22Rv1 (cell line): ENCODE data around the gene SYNJ2.

Source experiments
- CTCF ChIP-seq: fragments of 450-650 bp; IDR thresholded peaks from 2 replicates; pipeline ENCODE4 v1.5.1; 2017; ENCODE audit warnings: mild to moderate bottlenecking
- ZFX ChIP-seq: fragments of 450-650 bp; IDR thresholded peaks from 2 replicates; pipeline ENCODE4 v1.6.1; 2017; ENCODE audit warnings: antibody characterized with exemption, borderline replicate concordance

DNA sequence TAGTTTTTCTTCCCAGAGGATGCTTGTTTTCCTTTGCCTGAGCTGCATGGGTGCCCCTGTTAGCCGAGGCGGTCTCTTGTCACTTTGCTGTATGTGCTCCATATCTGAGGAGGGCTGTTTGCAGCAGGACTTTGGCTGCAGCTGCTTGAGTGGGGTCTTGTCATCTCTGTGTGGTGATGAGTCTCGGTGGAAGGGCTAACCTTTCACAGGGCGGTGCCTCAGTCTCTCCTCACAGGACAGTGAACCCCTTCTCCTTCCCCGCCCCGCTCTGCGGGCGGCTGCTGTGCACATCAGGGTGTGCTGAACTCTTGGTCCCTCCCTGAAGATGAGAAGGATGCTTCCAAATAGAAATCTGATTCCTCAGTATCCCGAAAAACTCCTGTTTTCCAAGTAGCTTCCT is 75.1 kb downstream of the SYNJ2 start:
- TF ChIP-seq CTCF: no peak
- TF ChIP-seq ZFX: no peak
